ENCODE results near the gene PAK1IP1.

DNA sequence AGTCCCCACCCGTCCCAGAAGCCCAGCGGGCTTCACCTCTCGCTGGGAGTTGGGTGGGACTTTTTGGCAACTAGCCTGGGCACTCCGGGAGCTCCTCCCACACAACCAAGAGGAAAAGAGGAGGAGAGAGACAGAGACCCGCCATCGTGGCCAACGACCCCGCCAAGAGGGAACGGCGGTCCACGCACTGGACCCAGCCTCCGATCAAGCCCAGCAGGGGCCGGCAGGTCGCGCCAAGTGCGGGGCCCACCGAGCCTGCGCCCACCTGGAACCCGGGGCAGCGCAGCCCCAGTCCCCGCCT lies 25.1 kb downstream of the PAK1IP1 start:
- TF ChIP-seq, protein P1, sequence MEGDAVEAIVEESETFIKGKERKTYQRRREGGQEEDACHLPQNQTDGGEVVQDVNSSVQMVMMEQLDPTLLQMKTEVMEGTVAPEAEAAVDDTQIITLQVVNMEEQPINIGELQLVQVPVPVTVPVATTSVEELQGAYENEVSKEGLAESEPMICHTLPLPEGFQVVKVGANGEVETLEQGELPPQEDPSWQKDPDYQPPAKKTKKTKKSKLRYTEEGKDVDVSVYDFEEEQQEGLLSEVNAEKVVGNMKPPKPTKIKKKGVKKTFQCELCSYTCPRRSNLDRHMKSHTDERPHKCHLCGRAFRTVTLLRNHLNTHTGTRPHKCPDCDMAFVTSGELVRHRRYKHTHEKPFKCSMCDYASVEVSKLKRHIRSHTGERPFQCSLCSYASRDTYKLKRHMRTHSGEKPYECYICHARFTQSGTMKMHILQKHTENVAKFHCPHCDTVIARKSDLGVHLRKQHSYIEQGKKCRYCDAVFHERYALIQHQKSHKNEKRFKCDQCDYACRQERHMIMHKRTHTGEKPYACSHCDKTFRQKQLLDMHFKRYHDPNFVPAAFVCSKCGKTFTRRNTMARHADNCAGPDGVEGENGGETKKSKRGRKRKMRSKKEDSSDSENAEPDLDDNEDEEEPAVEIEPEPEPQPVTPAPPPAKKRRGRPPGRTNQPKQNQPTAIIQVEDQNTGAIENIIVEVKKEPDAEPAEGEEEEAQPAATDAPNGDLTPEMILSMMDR (IDR thresholded peaks at IDR 0.05; ENCODE audit: low read length), result no peak
- TF ChIP-seq EZH2 (IDR thresholded peaks at IDR 0.05; ENCODE audit: borderline replicate concordance, low read length), result no peak

All from OCI-LY1 (cell line).